ENCODE measurements around the gene UFSP2.
"Not testable (repeated sequence)": the region's sequence is repeated elsewhere in the genome, so short reads cannot be mapped to it uniquely, and the experiment has no call there.

UFSP2 gene

GRCh38 chr4:185379326-185380295 is 46.2 kb downstream of the UFSP2 start:
- Histone ChIP-seq H3K4me3 (ENCODE audit: low read depth in 1 of 2, low read length in 2 of 2) (no peak overlapping the region), H3K36me3 (ENCODE audit: insufficient read depth, low read length) (no peaks in the 10 kb centered on the region), H3K9ac (ENCODE audit: low read length) (no peak overlapping the region), H3K27me3 (ENCODE audit: control insufficient read depth in 1 of 2, insufficient read depth in 2 of 2, low read length in 2 of 2) (no peaks in the 10 kb centered on the region), H3K9me3 (ENCODE audit: low read length) (no peaks in the 10 kb centered on the region), H3K27ac (ENCODE audit: low read depth, low read length) (no peak overlapping the region), H3K4me1 (ENCODE audit: insufficient read depth, low read length) (no peaks in the 10 kb centered on the region)

- H3K9ac ChIP-seq (ENCODE audit: low read length) = no peak overlapping the region
- no peak overlapping the region for H3K4me3 ChIP-seq (ENCODE audit: low read depth in 1 of 2, low read length in 2 of 2)
- H3K27ac ChIP-seq (ENCODE audit: low read depth, low read length) = no peak overlapping the region
- no peaks in the 10 kb centered on the region for H3K36me3 ChIP-seq (ENCODE audit: insufficient read depth, low read length)
- no peaks in the 10 kb centered on the region for H3K27me3 ChIP-seq (ENCODE audit: control insufficient read depth in 1 of 2, insufficient read depth in 2 of 2, low read length in 2 of 2)
- no peaks in the 10 kb centered on the region for H3K4me1 ChIP-seq (ENCODE audit: insufficient read depth, low read length)
- H3K9me3 ChIP-seq (ENCODE audit: low read length) = no peaks in the 10 kb centered on the region
Observed at GRCh38 chr4:185378264-185378663, 47.5 kb downstream of the UFSP2 start.

- Histone ChIP-seq H3K4me3 (ENCODE audit: low read depth in 1 of 2, low read length in 2 of 2) (no peak overlapping the region), H3K27ac (ENCODE audit: low read depth, low read length) (no peak overlapping the region), H3K9me3 (ENCODE audit: low read length) (no peaks in the 10 kb centered on the region), H3K36me3 (ENCODE audit: insufficient read depth, low read length) (peaks cover 4% of the 10 kb centered on the region), H3K9ac (ENCODE audit: low read length) (no peak overlapping the region), H3K4me1 (ENCODE audit: insufficient read depth, low read length) (no peaks in the 10 kb centered on the region), H3K27me3 (ENCODE audit: control insufficient read depth in 1 of 2, insufficient read depth in 2 of 2, low read length in 2 of 2) (no peaks in the 10 kb centered on the region)
Observed at GRCh38 chr4:185374573-185374972, 51.2 kb downstream of the UFSP2 start.

DNA sequence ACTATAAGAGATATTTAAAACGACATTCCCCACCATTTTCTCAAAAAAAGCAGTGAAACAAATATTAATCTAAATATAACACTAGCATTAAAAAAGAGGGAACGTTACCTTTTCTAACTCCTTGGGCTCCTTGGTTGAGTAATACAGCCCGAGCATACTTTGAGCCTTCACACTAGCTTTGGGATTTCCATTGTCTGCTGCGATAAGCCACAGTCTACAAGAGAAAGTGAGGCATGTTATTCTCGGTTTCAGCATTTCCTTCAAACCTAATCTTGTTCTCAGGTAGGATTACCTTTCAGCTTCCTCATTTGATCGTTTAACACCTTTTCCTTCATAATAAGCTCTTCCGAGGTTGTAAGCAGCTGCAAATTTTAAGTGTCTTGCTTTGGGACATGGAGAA is 51.7 kb downstream of the UFSP2 start:
- Histone ChIP-seq H3K36me3 (ENCODE audit: insufficient read depth, low read length) (peaks cover 4% of the 10 kb centered on the region), H3K4me3 (ENCODE audit: low read depth in 1 of 2, low read length in 2 of 2) (no peak overlapping the region), H3K4me1 (ENCODE audit: insufficient read depth, low read length) (no peaks in the 10 kb centered on the region), H3K27me3 (ENCODE audit: control insufficient read depth in 1 of 2, insufficient read depth in 2 of 2, low read length in 2 of 2) (no peaks in the 10 kb centered on the region), H3K27ac (ENCODE audit: low read depth, low read length) (no peak overlapping the region), H3K9ac (ENCODE audit: low read length) (no peak overlapping the region), H3K9me3 (ENCODE audit: low read length) (no peaks in the 10 kb centered on the region)

- Histone ChIP-seq H3K4me3 (ENCODE audit: low read depth in 1 of 2, low read length in 2 of 2) (no peak overlapping the region), H3K36me3 (ENCODE audit: insufficient read depth, low read length) (peaks cover 4% of the 10 kb centered on the region), H3K27ac (ENCODE audit: low read depth, low read length) (no peak overlapping the region), H3K9me3 (ENCODE audit: low read length) (no peaks in the 10 kb centered on the region), H3K27me3 (ENCODE audit: control insufficient read depth in 1 of 2, insufficient read depth in 2 of 2, low read length in 2 of 2) (no peaks in the 10 kb centered on the region), H3K9ac (ENCODE audit: low read length) (no peak overlapping the region), H3K4me1 (ENCODE audit: insufficient read depth, low read length) (no peaks in the 10 kb centered on the region)
Observed at GRCh38 chr4:185371702-185372101, 54.1 kb downstream of the UFSP2 start.

DNA sequence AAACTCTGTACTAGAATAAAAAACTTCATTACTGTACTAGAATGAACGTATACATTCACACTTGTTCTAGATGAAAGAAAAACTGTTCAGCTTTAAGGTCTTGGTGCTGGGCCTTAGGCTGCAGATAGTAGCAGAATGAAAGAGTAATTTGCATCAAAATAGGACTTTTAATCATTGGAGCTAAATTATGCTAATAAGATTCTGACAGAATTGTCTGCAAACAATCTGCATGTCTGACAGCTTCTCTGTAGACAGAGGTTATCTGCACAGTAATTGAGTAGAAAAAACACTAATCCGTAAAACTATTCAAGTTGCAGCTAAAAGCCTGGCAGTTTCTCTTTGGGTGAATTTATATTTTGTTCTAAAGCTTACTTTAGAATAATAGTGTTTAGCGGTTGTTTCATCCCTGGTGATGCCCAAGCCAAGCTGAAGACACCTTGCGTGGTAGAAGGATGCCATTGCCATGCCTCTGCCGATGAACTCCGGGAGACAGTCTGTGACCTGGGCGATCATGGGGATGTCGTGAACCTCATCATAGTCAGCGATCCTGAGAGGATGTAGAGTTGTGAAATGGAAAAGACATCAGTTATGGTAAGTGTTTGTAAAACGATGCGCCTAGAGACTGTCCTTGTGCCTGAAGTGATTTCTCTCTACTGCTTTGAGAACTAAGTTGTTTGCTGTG is 55.4 kb downstream of the UFSP2 start:
- Histone ChIP-seq H3K36me3 (ENCODE audit: insufficient read depth, low read length) (peaks cover 4% of the 10 kb centered on the region), H3K27me3 (ENCODE audit: control insufficient read depth in 1 of 2, insufficient read depth in 2 of 2, low read length in 2 of 2) (no peaks in the 10 kb centered on the region), H3K4me3 (ENCODE audit: low read depth in 1 of 2, low read length in 2 of 2) (no peak overlapping the region), H3K27ac (ENCODE audit: low read depth, low read length) (no peak overlapping the region), H3K4me1 (ENCODE audit: insufficient read depth, low read length) (no peaks in the 10 kb centered on the region), H3K9me3 (ENCODE audit: low read length) (no peaks in the 10 kb centered on the region), H3K9ac (ENCODE audit: low read length) (no peak overlapping the region)

- Histone ChIP-seq H3K4me3 (ENCODE audit: low read depth in 1 of 2, low read length in 2 of 2) (no peak overlapping the region), H3K9ac (ENCODE audit: low read length) (no peak overlapping the region), H3K4me1 (ENCODE audit: insufficient read depth, low read length) (no peaks in the 10 kb centered on the region), H3K27ac (ENCODE audit: low read depth, low read length) (no peak overlapping the region), H3K36me3 (ENCODE audit: insufficient read depth, low read length) (peaks cover 4% of the 10 kb centered on the region), H3K27me3 (ENCODE audit: control insufficient read depth in 1 of 2, insufficient read depth in 2 of 2, low read length in 2 of 2) (no peaks in the 10 kb centered on the region), H3K9me3 (ENCODE audit: low read length) (no peaks in the 10 kb centered on the region)
Observed at GRCh38 chr4:185369731-185370130, 56.0 kb downstream of the UFSP2 start.

- Histone ChIP-seq H3K27ac (ENCODE audit: low read depth, low read length) (no peak overlapping the region), H3K4me1 (ENCODE audit: insufficient read depth, low read length) (no peaks in the 10 kb centered on the region), H3K4me3 (ENCODE audit: low read depth in 1 of 2, low read length in 2 of 2) (no peak overlapping the region), H3K9me3 (ENCODE audit: low read length) (no peaks in the 10 kb centered on the region), H3K27me3 (ENCODE audit: control insufficient read depth in 1 of 2, insufficient read depth in 2 of 2, low read length in 2 of 2) (no peaks in the 10 kb centered on the region), H3K36me3 (ENCODE audit: insufficient read depth, low read length) (no peaks in the 10 kb centered on the region), H3K9ac (ENCODE audit: low read length) (no peak overlapping the region)
Observed at GRCh38 chr4:185364886-185365285, 60.9 kb downstream of the UFSP2 start.

GRCh38 chr4:185363251-185363650 is 62.5 kb downstream of the UFSP2 start:
- H3K27me3 ChIP-seq (ENCODE audit: control insufficient read depth in 1 of 2, insufficient read depth in 2 of 2, low read length in 2 of 2) = no peaks in the 10 kb centered on the region
- no peak overlapping the region for H3K4me3 ChIP-seq (ENCODE audit: low read depth in 1 of 2, low read length in 2 of 2)
- H3K9ac ChIP-seq (ENCODE audit: low read length) = no peak overlapping the region
- H3K36me3 ChIP-seq (ENCODE audit: insufficient read depth, low read length) = no peaks in the 10 kb centered on the region
- no peak overlapping the region for H3K27ac ChIP-seq (ENCODE audit: low read depth, low read length)
- H3K4me1 ChIP-seq (ENCODE audit: insufficient read depth, low read length) = no peaks in the 10 kb centered on the region
- H3K9me3 ChIP-seq (ENCODE audit: low read length) = no peaks in the 10 kb centered on the region

DNA sequence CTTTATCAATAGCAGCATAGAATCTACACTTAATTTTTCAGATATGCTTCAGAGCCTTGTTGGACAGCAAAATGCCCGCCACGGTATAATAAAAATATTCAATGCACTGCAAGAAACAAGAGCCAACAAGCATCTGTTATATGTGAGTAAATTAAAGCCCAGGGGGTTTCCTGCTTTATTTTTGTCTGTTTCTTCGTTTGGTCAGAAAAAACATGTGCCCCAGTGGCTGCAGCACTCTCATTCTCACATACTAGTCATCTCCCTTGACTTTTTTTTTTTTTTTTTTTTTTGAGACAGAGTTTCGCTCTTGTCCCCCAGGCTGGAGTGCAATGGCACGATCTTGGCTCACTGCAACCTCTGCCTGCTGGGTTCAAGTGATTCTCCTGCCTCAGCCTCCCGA is 63.2 kb downstream of the UFSP2 start:
- not testable (repeated sequence) for H3K9ac ChIP-seq (ENCODE audit: low read length); H3K27ac ChIP-seq (ENCODE audit: low read depth, low read length); H3K4me3 ChIP-seq (ENCODE audit: low read depth in 1 of 2, low read length in 2 of 2); H3K4me1 ChIP-seq (ENCODE audit: insufficient read depth, low read length); H3K36me3 ChIP-seq (ENCODE audit: insufficient read depth, low read length); H3K27me3 ChIP-seq (ENCODE audit: control insufficient read depth in 1 of 2, insufficient read depth in 2 of 2, low read length in 2 of 2); H3K9me3 ChIP-seq (ENCODE audit: low read length)

- Histone ChIP-seq H3K4me1 (ENCODE audit: insufficient read depth, low read length) (no peaks in the 10 kb centered on the region), H3K27ac (ENCODE audit: low read depth, low read length) (no peak overlapping the region), H3K4me3 (ENCODE audit: low read depth in 1 of 2, low read length in 2 of 2) (no peak overlapping the region), H3K9ac (ENCODE audit: low read length) (no peak overlapping the region), H3K9me3 (ENCODE audit: low read length) (no peaks in the 10 kb centered on the region), H3K36me3 (ENCODE audit: insufficient read depth, low read length) (no peaks in the 10 kb centered on the region), H3K27me3 (ENCODE audit: control insufficient read depth in 1 of 2, insufficient read depth in 2 of 2, low read length in 2 of 2) (no peaks in the 10 kb centered on the region)
Observed at GRCh38 chr4:185361872-185362271, 63.9 kb downstream of the UFSP2 start.

All from muscle layer of colon (tissue), 2 donors.